Keratinocyte (primary cell): ENCODE data around the gene TAOK3. TPM values are rescaled to one million over a fixed set of nuclear protein-coding genes. Genes with fewer than 3 reads are reported as not detected.
A peak's percentile ranks its signal among the peaks of the same experiment; 100 is the strongest.

Experiments used
- DNase-seq: peaks from one replicate; pipeline ENCODE4 v3.0.0-alpha.2; 2011; ENCODE audit warnings: low read depth, missing footprints, low spot score
- FAIRE-seq: peaks from 2 replicates; lab custom pipeline; 2011; peaks lifted over from hg19 to GRCh38; lab: Jason Lieb, UNC
- H2AFZ ChIP-seq: 2 replicates; pipeline ENCODE4 v1.6.0; 2012; ENCODE audit warnings: low read length, control low read depth, inconsistent platforms; ENCODE audit not compliant: control insufficient read depth
- H3K27ac ChIP-seq: 2 replicates; pipeline ENCODE4 v1.5.1; 2011; ENCODE audit warnings: low read length; ENCODE audit not compliant: control insufficient read depth, insufficient read depth
- H3K27me3 ChIP-seq: 3 replicates; pipeline ENCODE4 v1.6.0; 2011; ENCODE audit warnings: low read length; ENCODE audit not compliant: control insufficient read depth, insufficient read depth; ENCODE audit errors: extremely low read depth
- H3K36me3 ChIP-seq, 2 experiments: 2 replicates in 1 of 2; 3 replicates in 1 of 2; pipeline ENCODE4 v1.5.1; 2011; ENCODE audit warnings: low read length in 2 of 2, mild to moderate bottlenecking in 1 of 2; ENCODE audit not compliant: control insufficient read depth in 2 of 2, insufficient read depth in 2 of 2; ENCODE audit errors: extremely low read depth in 1 of 2
- H3K4me1 ChIP-seq: 3 replicates; pipeline ENCODE4 v1.5.1; 2011; ENCODE audit warnings: low read length; ENCODE audit not compliant: control insufficient read depth, insufficient read depth; ENCODE audit errors: extremely low read depth
- H3K4me2 ChIP-seq: 3 replicates; pipeline ENCODE4 v1.6.0; 2011; ENCODE audit warnings: low read depth, low read length; ENCODE audit not compliant: control insufficient read depth, insufficient read depth; ENCODE audit errors: extremely low read depth
- H3K4me3 ChIP-seq, 3 experiments: fragments of 200-600 bp in 1 of 3; sonication (generic) in 1 of 3; 2 replicates in 2 of 3; 3 replicates in 1 of 3; pipeline ENCODE4 v1.5.1; 2011 to 2016; ENCODE audit warnings: low read length in 3 of 3, mild to moderate bottlenecking in 3 of 3, control low read depth in 2 of 3, inconsistent platforms in 1 of 3, low read depth in 1 of 3, mixed read lengths in 1 of 3, mixed run types in 1 of 3, moderate library complexity in 1 of 3; ENCODE audit not compliant: control insufficient read depth in 2 of 3, insufficient read depth in 2 of 3; ENCODE audit errors: extremely low read depth in 1 of 3
- H3K79me2 ChIP-seq: 2 replicates; pipeline ENCODE4 v1.6.0; 2012; ENCODE audit warnings: low read length; ENCODE audit not compliant: control insufficient read depth, insufficient read depth
- H3K9ac ChIP-seq: 3 replicates; pipeline ENCODE4 v1.6.0; 2011; ENCODE audit warnings: low read length; ENCODE audit not compliant: control insufficient read depth, insufficient read depth; ENCODE audit errors: extremely low read depth
- H3K9me1 ChIP-seq: 3 replicates; pipeline ENCODE4 v1.6.0; 2011; ENCODE audit warnings: low read length; ENCODE audit not compliant: control insufficient read depth, insufficient read depth; ENCODE audit errors: extremely low read depth
- H3K9me3 ChIP-seq: 2 replicates; pipeline ENCODE4 v1.5.1; 2012; ENCODE audit warnings: low read depth, low read length; ENCODE audit not compliant: control insufficient read depth
- H4K20me1 ChIP-seq: 3 replicates; pipeline ENCODE4 v1.6.0; 2011; ENCODE audit warnings: low read length; ENCODE audit not compliant: control insufficient read depth, insufficient read depth; ENCODE audit errors: extremely low read depth
- CTCF ChIP-seq, 3 experiments: IDR thresholded peaks in 1 of 3; conservative IDR thresholded peaks in 1 of 3; optimal IDR thresholded peaks in 1 of 3; 2 replicates in 2 of 3; 3 replicates in 1 of 3; pipeline versions ENCODE3 to v1.5.1; 2011; ENCODE audit warnings: low read length in 3 of 3, mild to moderate bottlenecking in 3 of 3, moderate library complexity in 2 of 3, control low read depth in 1 of 3, inconsistent platforms in 1 of 3; ENCODE audit not compliant: insufficient read depth in 2 of 3; ENCODE audit errors: extremely low read depth in 1 of 3
- EZH2 ChIP-seq: IDR thresholded peaks from one replicate; pipeline ENCODE4 v1.6.1; 2012; ENCODE audit warnings: inconsistent platforms, mild to moderate bottlenecking, low read length, moderate library complexity
- dilution Hi-C: fragments of 300-500 bp; cut with MboI; formaldehyde crosslinking; loops from one replicate; pipeline ENCODE4 v1.7.0; 2020; ENCODE audit warnings: low sequenced_read_pairs; ENCODE audit not compliant: extremely low pct_ligation_motif_present
- polyA plus RNA-seq, 5 experiments: library from polyadenylated mRNA; depleted of rRNA in 3 of 5; stranded (reverse) in 3 of 5; stranded (forward) in 1 of 5; unstranded in 1 of 5; fragments of >200 nt; gene quantifications; 1 replicate in 1 of 5; 2 replicates in 3 of 5; 3 replicates in 1 of 5; pipeline versions ENCODE4 v1.2.1 to v1.2.3, GENCODE V29; 2011 to 2012; ENCODE audit warnings: missing spikeins in 2 of 5, low read depth in 1 of 5, low replicate concordance in 1 of 5

TAOK3 gene
- polyA plus RNA-seq, 1 donor (not counting 4 experiments of a cell fraction or from before 2014, with no cell fraction given) = 35.0 TPM

GRCh38 chr12:118119449-118119879 is 253.2 kb downstream of the TAOK3 start:
- Histone ChIP-seq H3K9ac (no peak overlapping the region), H3K36me3 (no peaks in the 10 kb centered on the region), H3K4me2 (no peak overlapping the region), H3K27ac (no peak overlapping the region), H3K4me1 (peaks cover 5% of the 10 kb centered on the region), H3K9me3 (no peaks in the 10 kb centered on the region), H3K27me3 (no peaks in the 10 kb centered on the region), H4K20me1 (no peaks in the 10 kb centered on the region), H3K79me2 (no peaks in the 10 kb centered on the region), H3K4me3 (no peak overlapping the region), H2AFZ (no peak overlapping the region), H3K9me1 (no peaks in the 10 kb centered on the region)
- peak in 1 of 3 experiments; percentile 3 for TF ChIP-seq CTCF (optimal IDR thresholded peaks at IDR 0.05 in 1 of 3, IDR thresholded peaks at IDR 0.05 in 1 of 3, conservative IDR thresholded peaks at IDR 0.05 in 1 of 3; ENCODE audit: extremely low read depth in 1 of 3, insufficient read depth in 2 of 3, low read length in 3 of 3)
- no peak for TF ChIP-seq EZH2
- dilution Hi-C loops = no loop called here
- DNase-seq (no peak), FAIRE-seq (no peak)

- Histone ChIP-seq H3K27ac (no peak overlapping the region), H4K20me1 (no peaks in the 10 kb centered on the region), H2AFZ (no peak overlapping the region), H3K36me3 (no peaks in the 10 kb centered on the region), H3K9me1 (no peaks in the 10 kb centered on the region), H3K79me2 (no peaks in the 10 kb centered on the region), H3K4me2 (no peak overlapping the region), H3K27me3 (no peaks in the 10 kb centered on the region), H3K4me3 (no peak overlapping the region), H3K9ac (no peak overlapping the region), H3K4me1 (peaks cover 4% of the 10 kb centered on the region), H3K9me3 (no peaks in the 10 kb centered on the region)
- TF ChIP-seq CTCF (optimal IDR thresholded peaks at IDR 0.05 in 1 of 3, IDR thresholded peaks at IDR 0.05 in 1 of 3, conservative IDR thresholded peaks at IDR 0.05 in 1 of 3; ENCODE audit: extremely low read depth in 1 of 3, insufficient read depth in 2 of 3, low read length in 3 of 3) = no peak
- no peak for TF ChIP-seq EZH2
- DNase-seq (no peak), FAIRE-seq (no peak)
- dilution Hi-C loops = no loop called here
These were observed 263.6 kb downstream of the TAOK3 start for GRCh38 chr12:118109088-118109487.
